SK-N-SH (cell line): Measurements from ENCODE around the gene ULK3.

Experiments used
- EZH2phosphoT487 ChIP-seq: fragments of 200-600 bp; sonication (generic); IDR thresholded peaks from 2 replicates; pipeline ENCODE4 v1.6.1; 2017; ENCODE audit warnings: low read depth, mixed run types, mild to moderate bottlenecking, antibody characterized with exemption, moderate library complexity, borderline replicate concordance
- GABPA ChIP-seq: IDR thresholded peaks from 2 replicates; pipeline ENCODE4 v1.4.0; 2012; ENCODE audit warnings: low read depth, mild to moderate bottlenecking
- SIN3A ChIP-seq: IDR thresholded peaks from 2 replicates; pipeline ENCODE4 v1.6.1; 2012; ENCODE audit warnings: low read depth, mild to moderate bottlenecking, low read length, moderate library complexity, borderline replicate concordance
- TCF12 ChIP-seq: IDR thresholded peaks from 2 replicates; pipeline ENCODE4 v1.4.0; 2012
- TEAD4 ChIP-seq: IDR thresholded peaks from 2 replicates; pipeline ENCODE4 v1.4.0; 2012; ENCODE audit warnings: mild to moderate bottlenecking, borderline replicate concordance; ENCODE audit not compliant: insufficient read depth
- TF ChIP-seq, protein P1 (sequence below): fragments of 150-350 bp; IDR thresholded peaks from 2 replicates; pipeline ENCODE4 v1.6.1; 2016; ENCODE audit warnings: mild to moderate bottlenecking, low read depth, low read length
- TF ChIP-seq, protein P2 (sequence below): IDR thresholded peaks from 2 replicates; pipeline ENCODE4 v1.4.0; 2012; ENCODE audit warnings: low read depth, borderline replicate concordance
- TF ChIP-seq, protein P3 (sequence below): fragments of 150-350 bp; IDR thresholded peaks from 2 replicates; pipeline ENCODE4 v1.6.1; 2017; ENCODE audit warnings: antibody characterized with exemption, low read length, low read depth, borderline replicate concordance
- TF ChIP-seq, protein P4 (sequence below): fragments of 200-600 bp; sonication (generic); IDR thresholded peaks from 2 replicates; pipeline ENCODE4 v1.6.1; 2017; ENCODE audit warnings: antibody characterized with exemption, mild to moderate bottlenecking, moderate library complexity
- TF ChIP-seq, protein P5 (sequence below): IDR thresholded peaks from 2 replicates; pipeline ENCODE4 v1.6.1; 2012; ENCODE audit warnings: mild to moderate bottlenecking, low read depth, low read length, moderate library complexity

DNA sequence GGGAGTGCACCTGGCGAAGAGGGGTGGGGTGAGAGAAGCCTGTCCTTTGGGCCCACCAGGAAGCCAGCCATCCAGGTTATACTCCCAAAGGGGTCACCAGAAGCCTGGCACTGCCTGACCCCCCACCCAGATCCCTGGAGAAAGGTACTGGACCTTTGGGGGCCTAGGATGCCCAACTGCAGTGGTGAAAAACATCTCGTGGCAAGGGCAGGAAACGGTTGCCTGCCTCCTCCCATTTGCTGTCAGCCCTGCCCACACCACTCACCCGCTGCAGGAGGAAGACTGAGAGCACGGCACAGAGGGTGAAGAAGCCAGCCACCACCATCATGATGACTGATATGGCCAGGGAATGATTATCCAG is 2.2 kb upstream of the ULK3 start:
- TF ChIP-seq GABPA (no peak), EZH2phosphoT487 (no peak), TCF12 (no peak), TEAD4 (no peak), SIN3A (no peak)
- TF ChIP-seq, protein P1, sequence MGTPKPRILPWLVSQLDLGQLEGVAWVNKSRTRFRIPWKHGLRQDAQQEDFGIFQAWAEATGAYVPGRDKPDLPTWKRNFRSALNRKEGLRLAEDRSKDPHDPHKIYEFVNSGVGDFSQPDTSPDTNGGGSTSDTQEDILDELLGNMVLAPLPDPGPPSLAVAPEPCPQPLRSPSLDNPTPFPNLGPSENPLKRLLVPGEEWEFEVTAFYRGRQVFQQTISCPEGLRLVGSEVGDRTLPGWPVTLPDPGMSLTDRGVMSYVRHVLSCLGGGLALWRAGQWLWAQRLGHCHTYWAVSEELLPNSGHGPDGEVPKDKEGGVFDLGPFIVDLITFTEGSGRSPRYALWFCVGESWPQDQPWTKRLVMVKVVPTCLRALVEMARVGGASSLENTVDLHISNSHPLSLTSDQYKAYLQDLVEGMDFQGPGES = no peak
- TF ChIP-seq, protein P2, sequence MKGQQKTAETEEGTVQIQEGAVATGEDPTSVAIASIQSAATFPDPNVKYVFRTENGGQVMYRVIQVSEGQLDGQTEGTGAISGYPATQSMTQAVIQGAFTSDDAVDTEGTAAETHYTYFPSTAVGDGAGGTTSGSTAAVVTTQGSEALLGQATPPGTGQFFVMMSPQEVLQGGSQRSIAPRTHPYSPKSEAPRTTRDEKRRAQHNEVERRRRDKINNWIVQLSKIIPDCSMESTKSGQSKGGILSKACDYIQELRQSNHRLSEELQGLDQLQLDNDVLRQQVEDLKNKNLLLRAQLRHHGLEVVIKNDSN = no peak
- TF ChIP-seq, protein P3, sequence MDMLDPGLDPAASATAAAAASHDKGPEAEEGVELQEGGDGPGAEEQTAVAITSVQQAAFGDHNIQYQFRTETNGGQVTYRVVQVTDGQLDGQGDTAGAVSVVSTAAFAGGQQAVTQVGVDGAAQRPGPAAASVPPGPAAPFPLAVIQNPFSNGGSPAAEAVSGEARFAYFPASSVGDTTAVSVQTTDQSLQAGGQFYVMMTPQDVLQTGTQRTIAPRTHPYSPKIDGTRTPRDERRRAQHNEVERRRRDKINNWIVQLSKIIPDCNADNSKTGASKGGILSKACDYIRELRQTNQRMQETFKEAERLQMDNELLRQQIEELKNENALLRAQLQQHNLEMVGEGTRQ = no peak
- TF ChIP-seq, protein P4, sequence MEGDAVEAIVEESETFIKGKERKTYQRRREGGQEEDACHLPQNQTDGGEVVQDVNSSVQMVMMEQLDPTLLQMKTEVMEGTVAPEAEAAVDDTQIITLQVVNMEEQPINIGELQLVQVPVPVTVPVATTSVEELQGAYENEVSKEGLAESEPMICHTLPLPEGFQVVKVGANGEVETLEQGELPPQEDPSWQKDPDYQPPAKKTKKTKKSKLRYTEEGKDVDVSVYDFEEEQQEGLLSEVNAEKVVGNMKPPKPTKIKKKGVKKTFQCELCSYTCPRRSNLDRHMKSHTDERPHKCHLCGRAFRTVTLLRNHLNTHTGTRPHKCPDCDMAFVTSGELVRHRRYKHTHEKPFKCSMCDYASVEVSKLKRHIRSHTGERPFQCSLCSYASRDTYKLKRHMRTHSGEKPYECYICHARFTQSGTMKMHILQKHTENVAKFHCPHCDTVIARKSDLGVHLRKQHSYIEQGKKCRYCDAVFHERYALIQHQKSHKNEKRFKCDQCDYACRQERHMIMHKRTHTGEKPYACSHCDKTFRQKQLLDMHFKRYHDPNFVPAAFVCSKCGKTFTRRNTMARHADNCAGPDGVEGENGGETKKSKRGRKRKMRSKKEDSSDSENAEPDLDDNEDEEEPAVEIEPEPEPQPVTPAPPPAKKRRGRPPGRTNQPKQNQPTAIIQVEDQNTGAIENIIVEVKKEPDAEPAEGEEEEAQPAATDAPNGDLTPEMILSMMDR = no peak
- TF ChIP-seq, protein P5, sequence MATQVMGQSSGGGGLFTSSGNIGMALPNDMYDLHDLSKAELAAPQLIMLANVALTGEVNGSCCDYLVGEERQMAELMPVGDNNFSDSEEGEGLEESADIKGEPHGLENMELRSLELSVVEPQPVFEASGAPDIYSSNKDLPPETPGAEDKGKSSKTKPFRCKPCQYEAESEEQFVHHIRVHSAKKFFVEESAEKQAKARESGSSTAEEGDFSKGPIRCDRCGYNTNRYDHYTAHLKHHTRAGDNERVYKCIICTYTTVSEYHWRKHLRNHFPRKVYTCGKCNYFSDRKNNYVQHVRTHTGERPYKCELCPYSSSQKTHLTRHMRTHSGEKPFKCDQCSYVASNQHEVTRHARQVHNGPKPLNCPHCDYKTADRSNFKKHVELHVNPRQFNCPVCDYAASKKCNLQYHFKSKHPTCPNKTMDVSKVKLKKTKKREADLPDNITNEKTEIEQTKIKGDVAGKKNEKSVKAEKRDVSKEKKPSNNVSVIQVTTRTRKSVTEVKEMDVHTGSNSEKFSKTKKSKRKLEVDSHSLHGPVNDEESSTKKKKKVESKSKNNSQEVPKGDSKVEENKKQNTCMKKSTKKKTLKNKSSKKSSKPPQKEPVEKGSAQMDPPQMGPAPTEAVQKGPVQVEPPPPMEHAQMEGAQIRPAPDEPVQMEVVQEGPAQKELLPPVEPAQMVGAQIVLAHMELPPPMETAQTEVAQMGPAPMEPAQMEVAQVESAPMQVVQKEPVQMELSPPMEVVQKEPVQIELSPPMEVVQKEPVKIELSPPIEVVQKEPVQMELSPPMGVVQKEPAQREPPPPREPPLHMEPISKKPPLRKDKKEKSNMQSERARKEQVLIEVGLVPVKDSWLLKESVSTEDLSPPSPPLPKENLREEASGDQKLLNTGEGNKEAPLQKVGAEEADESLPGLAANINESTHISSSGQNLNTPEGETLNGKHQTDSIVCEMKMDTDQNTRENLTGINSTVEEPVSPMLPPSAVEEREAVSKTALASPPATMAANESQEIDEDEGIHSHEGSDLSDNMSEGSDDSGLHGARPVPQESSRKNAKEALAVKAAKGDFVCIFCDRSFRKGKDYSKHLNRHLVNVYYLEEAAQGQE = no peak
